SU-DHL-6 (cell line): ENCODE measurements around the gene PGAP3.

ENCODE experiments used
- H2AFZ ChIP-seq: fragments of 200-600 bp; sonication (generic); 2 replicates; pipeline ENCODE4 v1.6.1; 2014; ENCODE audit warnings: low read depth, mild to moderate bottlenecking, moderate library complexity, mixed read lengths, antibody characterized with exemption, low read length; ENCODE audit not compliant: severe bottlenecking
- H3F3A ChIP-seq: fragments of 200-600 bp; shearing (Covaris generic); 2 replicates; pipeline ENCODE4 v1.6.0; 2016; ENCODE audit warnings: antibody characterized with exemption, mild to moderate bottlenecking; ENCODE audit not compliant: insufficient read depth
- H3K27ac ChIP-seq: fragments of 200-600 bp; sonication (generic); 2 replicates; pipeline ENCODE4 v1.5.1; 2016; ENCODE audit warnings: low read depth, mild to moderate bottlenecking, low read length, moderate library complexity, mixed read lengths
- H3K27me3 ChIP-seq: fragments of 200-600 bp; sonication (generic), shearing (Covaris generic); 2 replicates; pipeline ENCODE4 v1.6.0; 2014; ENCODE audit warnings: mild to moderate bottlenecking, low read length
- H3K36me3 ChIP-seq: fragments of 200-600 bp; sonication (generic); 2 replicates; pipeline ENCODE4 v1.6.1; 2014; ENCODE audit warnings: mild to moderate bottlenecking, low read length, mixed read lengths
- H3K4me2 ChIP-seq: fragments of 300-600, 200-600 bp; shearing (Covaris generic), sonication (generic); 2 replicates; pipeline ENCODE4 v1.6.0; 2014; ENCODE audit warnings: low read length, low read depth, mild to moderate bottlenecking; ENCODE audit not compliant: poor library complexity, severe bottlenecking
- H3K4me3 ChIP-seq: fragments of 200-600 bp; sonication (generic); 2 replicates; pipeline ENCODE4 v1.5.1; 2014; ENCODE audit warnings: antibody characterized with exemption, low read length, mild to moderate bottlenecking, mixed read lengths; ENCODE audit not compliant: insufficient read depth, poor library complexity, severe bottlenecking
- H3K79me2 ChIP-seq: fragments of 200-600 bp; sonication (generic); 2 replicates; pipeline ENCODE4 v1.6.1; 2014; ENCODE audit warnings: mild to moderate bottlenecking, low read length, moderate library complexity; ENCODE audit not compliant: insufficient read depth
- H3K9ac ChIP-seq: fragments of 200-600 bp; sonication (generic); 2 replicates; pipeline ENCODE4 v1.7.0; 2014; ENCODE audit warnings: mild to moderate bottlenecking, low read length
- H3K9me2 ChIP-seq: fragments of 200-600 bp; sonication (generic); replicated peaks from 2 replicates; pipeline ENCODE4 v1.6.1; 2014; ENCODE audit warnings: low read length; ENCODE audit not compliant: insufficient read depth
- H3K9me3 ChIP-seq: fragments of 200-600 bp; sonication (generic); 2 replicates; pipeline ENCODE4 v1.6.1; 2014; ENCODE audit warnings: low read length, mixed read lengths; ENCODE audit not compliant: insufficient read depth
- H4K20me1 ChIP-seq: fragments of 200-600 bp; sonication (generic); 2 replicates; pipeline ENCODE4 v1.6.1; 2014; ENCODE audit warnings: low read depth, mild to moderate bottlenecking, antibody characterized with exemption, low read length, moderate library complexity, mixed read lengths
- EZH2phosphoT487 ChIP-seq: fragments of 200-600 bp; sonication (generic), shearing (Covaris generic); conservative IDR thresholded peaks from 2 replicates; pipeline ENCODE4 v1.6.1; 2018; ENCODE audit warnings: mild to moderate bottlenecking, antibody characterized with exemption, low read length, moderate library complexity, mixed read lengths
- TF ChIP-seq, protein P1 (sequence below): fragments of 200-600 bp; sonication (generic); IDR thresholded peaks from one replicate; pipeline ENCODE4 v1.5.1; 2017; ENCODE audit warnings: antibody characterized with exemption, mild to moderate bottlenecking, low read length, moderate library complexity; ENCODE audit not compliant: insufficient read depth, poor library complexity, severe bottlenecking

PGAP3 gene

DNA sequence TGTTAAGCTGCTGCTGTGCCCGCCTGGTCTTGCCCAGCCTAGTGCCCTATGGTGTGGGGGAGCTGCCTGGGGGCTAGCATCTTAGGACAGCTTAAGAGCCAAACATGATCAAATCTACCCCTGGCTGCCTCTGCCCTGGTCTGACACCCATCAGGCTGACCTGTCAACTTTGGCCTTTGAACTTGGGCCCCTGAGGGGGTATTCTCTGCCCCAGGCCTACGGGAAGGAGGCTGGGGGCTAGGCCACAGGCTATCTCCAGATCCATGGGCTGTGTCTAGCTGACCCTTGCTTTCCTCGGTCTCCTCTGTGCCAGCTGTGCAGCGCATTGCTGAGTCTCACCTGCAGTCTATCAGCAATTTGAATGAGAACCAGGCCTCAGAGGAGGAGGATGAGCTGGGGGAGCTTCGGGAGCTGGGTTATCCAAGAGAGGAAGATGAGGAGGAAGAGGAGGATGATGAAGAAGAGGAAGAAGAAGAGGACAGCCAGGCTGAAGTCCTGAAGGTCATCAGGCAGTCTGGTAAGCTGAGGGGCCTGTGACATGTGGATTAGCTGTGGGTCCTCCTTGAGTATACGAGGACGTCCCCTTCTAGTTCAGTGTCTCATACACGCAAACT lies 54.2 kb downstream of the PGAP3 start:
- H3K27ac ChIP-seq = no peak overlapping the region
- TF ChIP-seq, protein P1, sequence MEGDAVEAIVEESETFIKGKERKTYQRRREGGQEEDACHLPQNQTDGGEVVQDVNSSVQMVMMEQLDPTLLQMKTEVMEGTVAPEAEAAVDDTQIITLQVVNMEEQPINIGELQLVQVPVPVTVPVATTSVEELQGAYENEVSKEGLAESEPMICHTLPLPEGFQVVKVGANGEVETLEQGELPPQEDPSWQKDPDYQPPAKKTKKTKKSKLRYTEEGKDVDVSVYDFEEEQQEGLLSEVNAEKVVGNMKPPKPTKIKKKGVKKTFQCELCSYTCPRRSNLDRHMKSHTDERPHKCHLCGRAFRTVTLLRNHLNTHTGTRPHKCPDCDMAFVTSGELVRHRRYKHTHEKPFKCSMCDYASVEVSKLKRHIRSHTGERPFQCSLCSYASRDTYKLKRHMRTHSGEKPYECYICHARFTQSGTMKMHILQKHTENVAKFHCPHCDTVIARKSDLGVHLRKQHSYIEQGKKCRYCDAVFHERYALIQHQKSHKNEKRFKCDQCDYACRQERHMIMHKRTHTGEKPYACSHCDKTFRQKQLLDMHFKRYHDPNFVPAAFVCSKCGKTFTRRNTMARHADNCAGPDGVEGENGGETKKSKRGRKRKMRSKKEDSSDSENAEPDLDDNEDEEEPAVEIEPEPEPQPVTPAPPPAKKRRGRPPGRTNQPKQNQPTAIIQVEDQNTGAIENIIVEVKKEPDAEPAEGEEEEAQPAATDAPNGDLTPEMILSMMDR = no peak
- no peak for TF ChIP-seq EZH2phosphoT487
- H3K9me3 ChIP-seq = no peaks in the 10 kb centered on the region
- H4K20me1 ChIP-seq = no peaks in the 10 kb centered on the region
- H2AFZ ChIP-seq = no peak overlapping the region
- peaks cover 15% of the 10 kb centered on the region for H3K79me2 ChIP-seq
- H3F3A ChIP-seq = no peaks in the 10 kb centered on the region
- no peak overlapping the region for H3K4me3 ChIP-seq
- H3K36me3 ChIP-seq = no peaks in the 10 kb centered on the region
- no peak overlapping the region for H3K4me2 ChIP-seq
- H3K9me2 ChIP-seq = no peaks in the 10 kb centered on the region
- no peaks in the 10 kb centered on the region for H3K27me3 ChIP-seq
- H3K9ac ChIP-seq = no peak overlapping the region

DNA sequence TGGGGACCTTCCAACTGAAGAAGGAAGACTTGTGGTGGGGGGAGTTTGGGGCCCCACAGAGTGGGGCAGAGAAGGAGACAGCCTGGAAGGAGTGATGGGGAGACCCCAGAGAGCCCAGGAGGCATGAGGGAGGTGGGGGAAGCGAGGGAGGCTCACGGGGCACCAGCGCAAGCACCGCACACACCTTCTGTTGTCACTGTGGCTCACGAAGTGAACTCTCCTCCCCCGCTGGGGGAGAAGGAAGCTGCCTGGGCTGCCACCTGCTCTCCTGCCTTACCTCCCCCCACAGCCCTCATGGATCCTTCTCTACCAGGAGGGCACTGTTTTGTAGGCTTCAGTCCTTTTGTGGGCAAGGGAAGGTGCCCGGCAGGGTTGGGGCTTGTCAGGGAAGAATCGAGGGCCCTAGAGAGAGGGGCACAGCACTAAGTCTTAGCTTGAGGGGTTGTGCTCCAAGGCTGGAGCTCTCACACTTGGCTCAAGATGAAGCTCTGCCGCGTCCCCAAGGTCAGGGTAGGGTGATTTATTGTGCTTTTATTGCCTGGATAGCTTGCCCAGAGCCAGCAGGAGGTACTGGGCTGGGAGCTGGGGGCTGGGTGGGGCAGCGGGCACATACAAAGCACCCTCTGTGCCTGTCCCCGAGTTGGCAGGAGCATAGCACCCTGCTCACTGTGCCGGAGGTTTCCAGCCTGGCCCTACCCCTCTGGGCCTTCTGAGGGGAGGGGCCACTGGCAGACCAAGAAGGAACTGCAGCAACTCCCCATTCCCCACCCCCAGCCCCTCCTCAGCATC lies 55.5 kb downstream of the PGAP3 start:
- Histone ChIP-seq H3F3A (no peaks in the 10 kb centered on the region), H3K9me3 (no peaks in the 10 kb centered on the region), H3K36me3 (no peaks in the 10 kb centered on the region), H3K4me2 (no peak overlapping the region), H3K4me3 (no peak overlapping the region), H3K9me2 (no peaks in the 10 kb centered on the region), H3K9ac (no peak overlapping the region), H4K20me1 (no peaks in the 10 kb centered on the region), H3K27ac (no peak overlapping the region), H2AFZ (no peak overlapping the region), H3K79me2 (peaks cover 2% of the 10 kb centered on the region; the same call in 1 of the 2 replicates), H3K27me3 (no peaks in the 10 kb centered on the region)
- TF ChIP-seq, protein P1 = no peak
- TF ChIP-seq EZH2phosphoT487 = no peak

DNA sequence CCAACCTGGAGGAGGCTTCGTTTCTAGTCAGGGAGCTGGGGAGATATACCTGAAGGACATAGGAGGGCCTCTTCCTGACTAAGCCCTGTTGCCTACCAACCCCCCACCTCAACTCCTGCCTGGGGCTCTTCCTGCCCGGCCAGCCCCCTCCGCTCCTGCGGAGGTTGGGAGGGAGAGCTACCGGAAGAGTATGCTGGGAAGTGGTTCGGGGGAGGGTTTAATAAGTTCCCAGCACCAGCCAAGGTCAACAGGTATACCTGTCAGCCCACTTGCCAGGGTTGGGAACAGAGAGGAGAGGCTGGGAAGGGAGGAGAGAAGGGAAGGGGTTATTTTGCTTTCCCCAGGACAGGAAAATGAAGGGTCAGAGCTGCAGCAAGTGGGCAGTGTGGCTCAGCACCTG lies 56.5 kb downstream of the PGAP3 start:
- H3K27ac ChIP-seq = no peak overlapping the region
- no peaks in the 10 kb centered on the region for H3K9me3 ChIP-seq
- H3K36me3 ChIP-seq = no peaks in the 10 kb centered on the region
- H3K4me3 ChIP-seq = no peak overlapping the region
- no peak for TF ChIP-seq EZH2phosphoT487
- TF ChIP-seq, protein P1 = no peak
- H3K79me2 ChIP-seq = no peaks in the 10 kb centered on the region
- no peak overlapping the region for H3K9ac ChIP-seq
- no peak overlapping the region for H3K4me2 ChIP-seq
- H3K27me3 ChIP-seq = no peaks in the 10 kb centered on the region
- H3F3A ChIP-seq = no peaks in the 10 kb centered on the region
- H4K20me1 ChIP-seq = no peaks in the 10 kb centered on the region
- H2AFZ ChIP-seq = no peak overlapping the region
- H3K9me2 ChIP-seq = no peaks in the 10 kb centered on the region
